OCI-LY1 (cell line): ENCODE results near the gene FGFR1OP2.

ENCODE experiments used
- H2AFZ ChIP-seq: fragments of 200-600 bp; sonication (generic), shearing (Covaris generic); 2 replicates; pipeline ENCODE4 v1.6.0; 2014; ENCODE audit warnings: antibody characterized with exemption, mild to moderate bottlenecking, low read length
- H3F3A ChIP-seq: fragments of 200-600 bp; sonication (generic), shearing (Covaris generic); 2 replicates; pipeline ENCODE4 v1.6.0; 2014; ENCODE audit warnings: mild to moderate bottlenecking, antibody characterized with exemption, low read length, moderate library complexity; ENCODE audit not compliant: insufficient read depth
- H3K27ac ChIP-seq: fragments of 200-600 bp; sonication (generic); 2 replicates; pipeline ENCODE4 v1.5.1; 2014; ENCODE audit warnings: low read length, mixed run types, mild to moderate bottlenecking, low read depth; ENCODE audit not compliant: poor library complexity, severe bottlenecking
- H3K27me3 ChIP-seq: fragments of 200-600 bp; sonication (generic); 2 replicates; pipeline ENCODE4 v1.6.0; 2014; ENCODE audit warnings: antibody characterized with exemption, mild to moderate bottlenecking, low read length, moderate library complexity; ENCODE audit not compliant: insufficient read depth
- H3K36me3 ChIP-seq: fragments of 200-600 bp; sonication (generic); 2 replicates; pipeline ENCODE4 v1.6.1; 2014; ENCODE audit warnings: mild to moderate bottlenecking, antibody characterized with exemption, low read length, moderate library complexity, mixed read lengths; ENCODE audit not compliant: insufficient read depth
- H3K4me1 ChIP-seq: fragments of 200-600 bp; sonication (generic); 2 replicates; pipeline ENCODE4 v1.5.1; 2014; ENCODE audit warnings: mild to moderate bottlenecking, low read length, moderate library complexity; ENCODE audit not compliant: insufficient read depth, severe bottlenecking
- H3K4me2 ChIP-seq: fragments of 200-600 bp; sonication (generic), shearing (Covaris generic); 2 replicates; pipeline ENCODE4 v1.6.1; 2014; ENCODE audit warnings: low read length
- H3K4me3 ChIP-seq: fragments of 200-600 bp; sonication (generic); 2 replicates; pipeline ENCODE4 v1.5.1; 2014; ENCODE audit warnings: low read length, low read depth, mild to moderate bottlenecking, mixed read lengths; ENCODE audit not compliant: poor library complexity, severe bottlenecking
- H3K79me2 ChIP-seq: fragments of 200-600 bp; shearing (Covaris generic); 2 replicates; pipeline ENCODE4 v1.6.1; 2016; ENCODE audit warnings: mixed run types, low read length, mixed read lengths; ENCODE audit not compliant: insufficient read depth
- H3K9ac ChIP-seq: fragments of 200-600 bp; sonication (generic), shearing (Covaris generic); 2 replicates; pipeline ENCODE4 v1.6.1; 2014; ENCODE audit warnings: mild to moderate bottlenecking, low read length, mixed read lengths
- H3K9me2 ChIP-seq: fragments of 200-600 bp; sonication (generic), shearing (Covaris generic); 2 replicates; pipeline ENCODE4 v1.6.1; 2014; ENCODE audit warnings: low read depth, mild to moderate bottlenecking, low read length, mixed read lengths
- H3K9me3 ChIP-seq: fragments of 200-600 bp; shearing (Covaris generic); 2 replicates; pipeline ENCODE4 v1.6.1; 2014; ENCODE audit warnings: low read length, mixed read lengths
- H4K20me1 ChIP-seq: fragments of 200-600 bp; sonication (generic), shearing (Covaris generic); 2 replicates; pipeline ENCODE4 v1.6.0; 2016; ENCODE audit warnings: mild to moderate bottlenecking, low read length; ENCODE audit not compliant: insufficient read depth
- EZH2 ChIP-seq: fragments of 200-600 bp; sonication (generic), shearing (Covaris generic); IDR thresholded peaks from 2 replicates; pipeline ENCODE4 v1.8.0; 2017; ENCODE audit warnings: borderline replicate concordance, mixed run types, mild to moderate bottlenecking, antibody characterized with exemption, low read length, moderate library complexity, mixed read lengths
- TF ChIP-seq, protein P1 (sequence below): fragments of 200-600 bp; sonication (generic), shearing (Covaris generic); IDR thresholded peaks from 2 replicates; pipeline ENCODE4 v1.5.1; 2017; ENCODE audit warnings: mild to moderate bottlenecking, antibody characterized with exemption, low read length, moderate library complexity, mixed read lengths

Gene FGFR1OP2

DNA sequence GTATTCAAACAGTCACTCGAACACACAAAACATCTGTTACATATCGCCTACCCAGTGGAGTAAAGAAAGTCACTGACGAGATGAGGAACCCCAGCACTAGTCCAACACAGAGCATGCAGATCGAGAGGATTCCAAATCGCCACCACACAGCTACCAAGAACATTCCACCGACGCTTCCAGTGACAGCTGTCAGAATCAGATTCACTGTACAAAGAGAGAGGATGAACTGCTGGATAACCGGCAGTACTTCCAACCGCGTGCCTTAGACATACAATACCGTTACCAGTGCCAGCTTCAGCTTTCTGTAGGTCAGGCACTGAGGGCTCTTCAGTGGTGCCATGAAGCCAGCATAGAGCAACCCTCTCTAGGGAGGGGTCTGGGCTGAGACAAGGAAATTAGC lies 41.5 kb downstream of the FGFR1OP2 start:
- H3K27ac ChIP-seq, result no peak overlapping the region
- peaks cover 7% of the 10 kb centered on the region for H3K4me1 ChIP-seq
- no peaks in the 10 kb centered on the region for H3K9me2 ChIP-seq
- no peak for TF ChIP-seq EZH2
- TF ChIP-seq, protein P1, sequence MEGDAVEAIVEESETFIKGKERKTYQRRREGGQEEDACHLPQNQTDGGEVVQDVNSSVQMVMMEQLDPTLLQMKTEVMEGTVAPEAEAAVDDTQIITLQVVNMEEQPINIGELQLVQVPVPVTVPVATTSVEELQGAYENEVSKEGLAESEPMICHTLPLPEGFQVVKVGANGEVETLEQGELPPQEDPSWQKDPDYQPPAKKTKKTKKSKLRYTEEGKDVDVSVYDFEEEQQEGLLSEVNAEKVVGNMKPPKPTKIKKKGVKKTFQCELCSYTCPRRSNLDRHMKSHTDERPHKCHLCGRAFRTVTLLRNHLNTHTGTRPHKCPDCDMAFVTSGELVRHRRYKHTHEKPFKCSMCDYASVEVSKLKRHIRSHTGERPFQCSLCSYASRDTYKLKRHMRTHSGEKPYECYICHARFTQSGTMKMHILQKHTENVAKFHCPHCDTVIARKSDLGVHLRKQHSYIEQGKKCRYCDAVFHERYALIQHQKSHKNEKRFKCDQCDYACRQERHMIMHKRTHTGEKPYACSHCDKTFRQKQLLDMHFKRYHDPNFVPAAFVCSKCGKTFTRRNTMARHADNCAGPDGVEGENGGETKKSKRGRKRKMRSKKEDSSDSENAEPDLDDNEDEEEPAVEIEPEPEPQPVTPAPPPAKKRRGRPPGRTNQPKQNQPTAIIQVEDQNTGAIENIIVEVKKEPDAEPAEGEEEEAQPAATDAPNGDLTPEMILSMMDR, result no peak
- H3K36me3 ChIP-seq, result peaks cover 69% of the 10 kb centered on the region
- H3K4me2 ChIP-seq, result no peak overlapping the region
- H3K27me3 ChIP-seq, result no peaks in the 10 kb centered on the region
- H3K9me3 ChIP-seq, result no peaks in the 10 kb centered on the region
- no peak overlapping the region for H3K9ac ChIP-seq
- H4K20me1 ChIP-seq, result no peaks in the 10 kb centered on the region
- no peak overlapping the region for H3K4me3 ChIP-seq
- no peaks in the 10 kb centered on the region for H3K79me2 ChIP-seq
- no peaks in the 10 kb centered on the region for H3F3A ChIP-seq
- H2AFZ ChIP-seq, result no peak overlapping the region

DNA sequence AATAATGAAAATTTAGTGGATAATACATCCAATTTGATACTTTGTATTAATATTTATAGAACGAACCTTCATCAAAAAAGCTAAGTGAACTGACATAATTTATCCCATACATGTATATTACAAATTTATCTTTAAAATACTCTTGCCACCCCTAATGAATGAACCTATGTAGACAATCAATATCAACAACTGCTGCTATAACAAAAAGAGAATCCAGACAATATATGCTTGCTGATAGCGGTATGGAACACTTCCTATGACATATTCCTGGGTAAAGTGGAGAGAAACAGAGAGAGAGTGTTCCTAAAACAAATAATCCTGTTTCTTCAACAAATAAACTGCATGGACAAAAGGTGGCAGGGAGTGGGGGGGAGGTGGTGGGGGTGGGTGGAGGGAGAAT lies 44.6 kb downstream of the FGFR1OP2 start:
- Histone ChIP-seq H4K20me1 (no peaks in the 10 kb centered on the region), H3K9me3 (no peaks in the 10 kb centered on the region), H3K4me3 (no peak overlapping the region), H3K27ac (no peak overlapping the region), H3K4me2 (no peak overlapping the region), H3F3A (no peaks in the 10 kb centered on the region), H2AFZ (no peak overlapping the region), H3K9me2 (no peaks in the 10 kb centered on the region), H3K79me2 (no peaks in the 10 kb centered on the region), H3K36me3 (peaks cover 64% of the 10 kb centered on the region), H3K4me1 (peaks cover 5% of the 10 kb centered on the region), H3K27me3 (no peaks in the 10 kb centered on the region), H3K9ac (no peak overlapping the region)
- no peak for TF ChIP-seq EZH2
- TF ChIP-seq, protein P1, result no peak

DNA sequence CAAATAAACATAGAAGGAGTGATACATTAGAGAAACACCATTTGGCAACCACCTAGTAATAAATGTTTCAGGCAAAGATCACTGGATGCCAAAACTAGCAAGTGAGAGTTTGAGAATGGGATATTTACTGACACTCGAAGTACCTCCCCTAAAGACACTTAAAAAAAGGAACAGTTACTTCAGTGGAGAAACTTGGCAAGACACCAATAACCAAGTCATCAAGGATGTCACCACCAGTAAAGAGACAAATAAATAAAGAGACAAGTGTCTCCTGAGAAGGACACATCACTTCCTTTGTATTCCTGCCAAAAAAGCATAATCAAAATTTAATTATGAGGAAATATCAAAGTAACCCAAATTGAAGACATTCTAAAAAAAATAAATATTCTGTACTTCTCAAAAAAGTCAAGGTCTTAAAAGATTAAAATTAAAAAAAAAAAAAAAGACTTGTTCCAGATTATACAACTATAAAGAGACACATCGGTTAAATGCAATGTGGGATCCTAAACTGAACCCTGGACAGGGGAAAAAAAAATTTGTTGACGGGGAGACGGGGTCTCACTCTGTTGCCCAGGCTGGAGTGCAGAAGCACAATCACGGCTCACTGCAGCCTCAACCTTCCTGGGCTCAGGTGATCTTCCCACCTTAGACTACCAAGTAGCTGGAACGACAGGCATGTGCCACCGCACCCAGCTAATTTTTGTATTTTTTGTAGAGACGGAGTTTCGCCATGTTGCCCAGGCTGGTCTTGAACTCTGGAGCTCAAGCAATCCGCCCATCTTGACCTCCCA lies 49.6 kb downstream of the FGFR1OP2 start:
- Histone ChIP-seq H3K27ac (peak overlapping the region; percentile 10), H4K20me1 (no peaks in the 10 kb centered on the region), H3K79me2 (no peaks in the 10 kb centered on the region), H3K36me3 (peaks cover 55% of the 10 kb centered on the region), H3K9ac (no peak overlapping the region), H3K4me3 (no peak overlapping the region), H3K4me2 (no peak overlapping the region), H3K27me3 (no peaks in the 10 kb centered on the region), H3F3A (no peaks in the 10 kb centered on the region), H3K9me2 (no peaks in the 10 kb centered on the region), H3K9me3 (no peaks in the 10 kb centered on the region), H3K4me1 (peaks cover 9% of the 10 kb centered on the region), H2AFZ (no peak overlapping the region)
- TF ChIP-seq, protein P1, result no peak
- no peak for TF ChIP-seq EZH2
